CD4-positive, alpha-beta T cell (primary cell): ENCODE measurements around the gene MOB1A. TPM values are rescaled to one million over a fixed set of nuclear protein-coding genes. Genes with fewer than 3 reads are reported as not detected.

Experiments
- ATAC-seq: fragments of 200-7000 bp; cut with Tn5 transposase; one replicate; pipeline ENCODE4 v1.10.0; 2022; ENCODE audit warnings: mild to moderate bottlenecking; ENCODE audit not compliant: poor library complexity
- CTCF ChIA-PET: fragments of 350-600 bp; sonication (Branson Sonifier 250); formaldehyde crosslinking; loops from one replicate; lab custom pipeline; 2021; ENCODE audit warnings: antibody characterized with exemption, inconsistent platforms; lab: Charles Lee
- POLR2A ChIA-PET: fragments of 350-600 bp; sonication (Branson Sonifier 250); formaldehyde crosslinking; loops from one replicate; lab custom pipeline; 2021; ENCODE audit warnings: antibody characterized with exemption, inconsistent platforms; lab: Charles Lee
- DNase-seq, 14 experiments: peaks; one replicate each; pipeline ENCODE4 v3.0.0-alpha.2; 2013 to 2020; ENCODE audit warnings: mixed read lengths in 2 of 14
- H3K27ac ChIP-seq, 2 donors: one replicate each; pipeline versions ENCODE4 v1.5.1 to v1.7.0; 2013; ENCODE audit warnings: low read length in 2 of 2, low read depth in 1 of 2, mild to moderate bottlenecking in 1 of 2
- H3K27me3 ChIP-seq, 2 experiments: 1 replicate in 1 of 2; 2 replicates in 1 of 2; pipeline versions ENCODE4 v1.6.1 to v1.7.0; 2013; ENCODE audit warnings: low read length in 2 of 2, control low read depth in 1 of 2, mild to moderate bottlenecking in 1 of 2, moderate library complexity in 1 of 2; ENCODE audit not compliant: insufficient read depth in 2 of 2, control insufficient read depth in 1 of 2
- H3K36me3 ChIP-seq: one replicate; pipeline ENCODE4 v1.6.1; 2013; ENCODE audit warnings: low read length, control low read depth; ENCODE audit not compliant: insufficient read depth
- H3K4me1 ChIP-seq: one replicate; pipeline ENCODE4 v1.6.1; 2013; ENCODE audit warnings: low read length, control low read depth; ENCODE audit not compliant: insufficient read depth
- H3K4me3 ChIP-seq: one replicate; pipeline ENCODE4 v1.5.1; 2013; ENCODE audit warnings: mild to moderate bottlenecking, low read length, moderate library complexity
- H3K9me3 ChIP-seq, 2 experiments: 1 replicate in 1 of 2; 2 replicates in 1 of 2; pipeline versions ENCODE4 v1.6.1 to v1.7.0; 2013; ENCODE audit warnings: low read length in 2 of 2, mild to moderate bottlenecking in 2 of 2, control low read depth in 1 of 2, moderate library complexity in 1 of 2; ENCODE audit not compliant: control insufficient read depth in 1 of 2, insufficient read depth in 1 of 2
- H3K27ac Mint-ChIP-seq: one replicate; pipeline ENCODE4 v1.8.0; 2020; ENCODE audit warnings: mixed read lengths
- H3K27me3 Mint-ChIP-seq: one replicate; pipeline ENCODE4 v1.8.0; 2021; ENCODE audit warnings: mixed read lengths
- H3K36me3 Mint-ChIP-seq: one replicate; pipeline ENCODE4 v1.8.0; 2021; ENCODE audit warnings: low read depth, mixed read lengths
- H3K4me1 Mint-ChIP-seq: one replicate; pipeline ENCODE4 v1.8.0; 2021; ENCODE audit warnings: low read depth, mixed read lengths
- H3K4me3 Mint-ChIP-seq: one replicate; pipeline ENCODE4 v1.8.0; 2020; ENCODE audit warnings: mild to moderate bottlenecking, mixed read lengths
- H3K9me3 Mint-ChIP-seq: one replicate; pipeline ENCODE4 v1.8.0; 2020; ENCODE audit warnings: mixed read lengths
- CTCF ChIP-seq: fragments of 200-600 bp; IDR thresholded peaks from one replicate; pipeline ENCODE4 v1.8.0; 2022; ENCODE audit warnings: antibody characterized with exemption, mild to moderate bottlenecking
- intact Hi-C, 2 experiments: fragments of 100-400 bp; cut with DNase I in 1 of 2; cut with micrococcal nuclease in 1 of 2; formaldehyde crosslinking; loops; one replicate each; pipeline versions ENCODE4 v1.15.1 to v1.9.0; 2023 to 2025; cut with DNase I, micrococcal nuclease
- total RNA-seq, 174 experiments: library from RNA in 2 of 174; stranded (reverse) in 2 of 174; gene quantifications; one replicate each; pipeline ENCODE4 v1.2.3 and lab custom pipeline; 2021 to 2026

The MOB1A gene
- total RNA-seq, 2 experiments from 2014 or later, result 150 to 159 TPM

GRCh38 chr2:74225698-74226459, 47.2 kb upstream of the MOB1A start:
- Mint-ChIP-seq H3K4me1 (no peaks in the 10 kb centered on the region), H3K27ac (no peak overlapping the region), H3K4me3 (no peak overlapping the region), H3K9me3 (no peaks in the 10 kb centered on the region), H3K36me3 (peaks cover 4% of the 10 kb centered on the region), H3K27me3 (no peaks in the 10 kb centered on the region)
- no peak for DNase-seq
- H3K27me3 ChIP-seq, result no peaks in the 10 kb centered on the region
- no peak for TF ChIP-seq CTCF
- ATAC-seq, result no peak
- ChIA-PET CTCF (no interaction called here), POLR2A (no interaction called here)
- no peaks in the 10 kb centered on the region for H3K4me1 ChIP-seq
- H3K4me3 ChIP-seq, result no peak overlapping the region
- H3K27ac ChIP-seq, result no peak overlapping the region
- intact Hi-C loops, result no loop called here
- H3K36me3 ChIP-seq, result no peaks in the 10 kb centered on the region
- H3K9me3 ChIP-seq, result no peaks in the 10 kb centered on the region

- no peaks in the 10 kb centered on the region for H3K9me3 Mint-ChIP-seq
- ChIA-PET CTCF (no interaction called here), POLR2A (no interaction called here)
- no peak for TF ChIP-seq CTCF
- no peaks in the 10 kb centered on the region for H3K27me3 Mint-ChIP-seq
- no peaks in the 10 kb centered on the region for H3K27me3 ChIP-seq
- no peaks in the 10 kb centered on the region for H3K9me3 ChIP-seq
- no peak for DNase-seq
- H3K36me3 Mint-ChIP-seq, result peaks cover 8% of the 10 kb centered on the region
- H3K4me3 Mint-ChIP-seq, result no peak overlapping the region
- intact Hi-C loops, result no loop called here
- ATAC-seq, result no peak
- H3K4me1 ChIP-seq, result no peaks in the 10 kb centered on the region
- no peak overlapping the region for H3K27ac ChIP-seq
- H3K4me1 Mint-ChIP-seq, result no peaks in the 10 kb centered on the region
- no peaks in the 10 kb centered on the region for H3K36me3 ChIP-seq
- H3K27ac Mint-ChIP-seq, result no peak overlapping the region
- no peak overlapping the region for H3K4me3 ChIP-seq
Measured at GRCh38 chr2:74223941-74224770, 45.5 kb upstream of the MOB1A start.

GRCh38 chr2:74222300-74222650, 43.6 kb upstream of the MOB1A start:
- CTCF ChIA-PET, result no interaction called here
- ATAC-seq, result no peak
- no peaks in the 10 kb centered on the region for H3K4me1 ChIP-seq
- peaks cover 5% of the 10 kb centered on the region for H3K36me3 ChIP-seq
- Mint-ChIP-seq H3K4me1 (no peaks in the 10 kb centered on the region), H3K4me3 (no peak overlapping the region), H3K27ac (no peak overlapping the region), H3K9me3 (no peaks in the 10 kb centered on the region), H3K36me3 (peaks cover 7% of the 10 kb centered on the region), H3K27me3 (no peaks in the 10 kb centered on the region)
- no peaks in the 10 kb centered on the region for H3K9me3 ChIP-seq
- no peak for DNase-seq
- intact Hi-C loops, result no loop called here
- TF ChIP-seq CTCF, result no peak
- no peaks in the 10 kb centered on the region for H3K27me3 ChIP-seq
- no peak overlapping the region for H3K4me3 ChIP-seq
- POLR2A ChIA-PET, result no interaction called here
- H3K27ac ChIP-seq, result no peak overlapping the region
